Smooth muscle cell of the brain vasculature (primary cell): Measurements from ENCODE around the gene ERC2.

Experiments used
- DNase-seq: peaks from one replicate; pipeline ENCODE4 v3.0.0-alpha.2; 2012; ENCODE audit warnings: low read depth, low spot score

The ERC2 gene

DNA sequence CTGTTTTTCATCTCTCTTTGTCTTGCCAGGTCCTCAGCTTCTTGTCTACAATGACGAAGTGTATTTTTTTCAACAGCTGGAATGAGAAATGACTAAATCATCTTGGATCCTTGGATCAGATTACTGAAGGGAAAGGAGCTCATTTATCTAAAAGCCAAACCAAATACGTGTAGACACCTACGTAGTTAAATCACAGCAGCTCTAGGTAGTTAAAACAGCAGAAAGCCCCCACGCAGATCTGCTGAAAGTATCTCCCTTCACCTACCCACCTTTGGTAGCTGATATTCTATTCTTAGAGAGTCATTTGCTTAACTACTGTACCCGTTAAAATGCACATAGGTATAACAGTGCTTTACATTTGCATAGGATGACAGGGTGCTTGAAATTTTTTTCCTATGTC, 875.7 kb downstream of the ERC2 start:
- DNase-seq = no peak

DNA sequence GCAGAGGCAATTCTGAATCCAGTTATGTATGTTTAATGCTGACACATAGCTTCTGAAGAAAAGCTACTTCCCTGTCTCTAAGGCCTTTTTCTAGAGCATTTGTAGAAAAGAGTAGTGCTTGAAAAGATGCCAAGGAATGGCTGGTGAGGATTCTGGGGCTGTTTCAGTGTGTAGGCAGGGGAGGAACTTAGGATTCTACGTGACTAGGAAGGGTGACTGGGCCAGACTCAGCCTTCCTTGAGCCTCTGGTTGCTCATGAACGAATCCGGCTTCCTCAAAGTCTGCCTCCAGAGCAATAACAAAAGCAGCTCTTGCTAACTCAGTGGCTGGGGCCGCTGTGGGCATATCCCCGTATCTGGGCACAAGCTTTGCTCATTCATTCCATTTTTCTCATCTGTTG, 876.4 kb downstream of the ERC2 start:
- no peak for DNase-seq

DNA sequence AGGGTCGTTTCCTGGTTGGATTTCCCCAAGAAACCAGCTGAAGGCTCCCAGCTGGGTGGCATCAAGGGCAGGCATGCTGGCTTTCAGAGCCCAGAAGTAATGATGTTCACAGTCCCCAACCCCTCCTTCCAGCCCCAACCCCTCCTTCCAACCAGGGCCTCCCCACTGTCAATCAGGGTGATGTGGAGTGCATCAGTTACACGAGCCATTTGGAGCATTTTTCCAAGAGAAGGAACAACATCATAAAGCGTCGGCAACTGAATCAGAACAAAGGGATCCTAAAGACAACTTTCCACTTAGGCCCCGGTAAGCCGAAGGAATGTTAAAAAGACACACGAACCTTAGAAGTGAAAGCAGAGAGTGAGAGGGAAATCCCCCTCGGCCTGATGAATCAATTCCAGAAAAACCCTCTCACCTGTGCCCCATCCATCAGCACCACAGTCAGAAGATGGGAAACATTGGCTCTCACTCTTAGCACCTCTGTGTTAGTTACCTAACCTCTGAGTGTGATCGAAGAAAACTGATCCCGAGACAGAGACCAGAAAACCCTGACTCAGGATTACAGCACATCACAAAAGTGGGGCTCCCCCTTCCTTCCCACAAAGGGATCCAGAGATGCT, 880.0 kb downstream of the ERC2 start:
- DNase-seq = no peak

DNA sequence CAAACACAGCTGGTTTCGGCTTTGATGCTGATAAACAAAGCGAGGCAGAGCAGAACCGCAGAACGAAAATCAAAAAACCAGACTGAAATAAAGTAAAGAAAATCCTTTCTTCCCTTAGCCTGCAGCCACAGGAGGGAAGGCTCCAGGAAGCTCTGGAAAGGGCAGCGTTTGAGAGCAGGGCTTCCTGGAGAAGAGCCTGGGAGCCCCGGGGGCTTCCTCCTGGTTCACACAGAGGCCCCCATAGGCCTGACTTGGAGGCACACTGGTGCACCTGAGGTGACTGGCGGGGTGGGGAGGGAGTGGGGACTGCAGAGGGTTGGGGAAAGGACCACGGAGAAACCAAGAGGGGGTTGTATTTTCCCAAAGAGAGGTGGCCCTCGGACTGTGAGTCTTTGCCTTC, 882.4 kb downstream of the ERC2 start:
- DNase-seq = peak; percentile 4

DNA sequence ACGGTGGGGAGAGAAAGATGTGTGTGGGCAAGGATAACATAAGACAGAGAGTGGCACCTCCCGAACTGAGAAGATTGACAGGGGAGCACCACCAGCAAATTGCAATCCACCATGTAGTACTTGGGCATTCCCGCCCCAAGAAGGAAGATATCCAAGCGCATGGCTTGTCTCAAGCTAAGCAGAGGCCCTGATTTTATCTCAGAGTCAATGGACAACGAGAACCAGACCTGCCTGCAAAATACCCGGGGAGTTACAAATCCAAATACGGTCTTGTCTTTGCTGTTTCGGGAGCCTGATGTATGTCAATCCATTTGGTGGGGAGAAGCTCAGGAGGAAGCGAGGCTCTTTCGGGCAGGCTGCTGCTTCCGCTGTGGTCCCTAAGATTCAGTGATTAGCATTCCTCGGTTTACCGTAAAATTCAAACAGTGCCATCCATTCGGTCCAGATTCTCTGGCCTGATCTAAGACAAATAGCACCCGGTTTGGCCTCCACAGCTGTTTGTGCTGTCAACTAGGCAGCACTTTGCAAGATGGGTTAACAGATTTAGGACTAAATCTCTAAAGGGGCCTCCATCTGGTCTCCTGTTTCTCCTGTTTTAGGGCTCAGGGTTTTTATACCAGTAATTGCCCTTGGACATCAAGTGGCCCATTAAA, 883.4 kb downstream of the ERC2 start:
- DNase-seq = no peak

DNA sequence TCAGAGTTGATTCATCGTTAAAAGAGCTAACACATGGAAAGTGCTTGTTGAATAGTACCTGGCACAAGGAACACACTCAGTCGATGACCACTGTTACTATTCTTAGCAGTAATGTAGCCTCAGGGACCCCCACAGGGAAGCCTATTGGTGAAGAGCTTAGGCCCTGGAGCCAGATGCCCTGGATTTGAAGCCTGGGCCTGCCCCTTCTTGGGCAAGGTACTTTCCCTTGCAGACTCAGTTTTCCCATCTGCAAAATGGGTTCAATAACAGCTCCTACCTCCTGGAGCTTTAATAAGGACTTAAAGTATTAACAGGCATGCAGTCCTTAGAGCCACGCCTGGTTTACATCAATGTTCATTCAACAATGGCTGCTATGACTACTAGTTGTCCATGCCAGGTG, 884.2 kb downstream of the ERC2 start:
- no peak for DNase-seq

DNA sequence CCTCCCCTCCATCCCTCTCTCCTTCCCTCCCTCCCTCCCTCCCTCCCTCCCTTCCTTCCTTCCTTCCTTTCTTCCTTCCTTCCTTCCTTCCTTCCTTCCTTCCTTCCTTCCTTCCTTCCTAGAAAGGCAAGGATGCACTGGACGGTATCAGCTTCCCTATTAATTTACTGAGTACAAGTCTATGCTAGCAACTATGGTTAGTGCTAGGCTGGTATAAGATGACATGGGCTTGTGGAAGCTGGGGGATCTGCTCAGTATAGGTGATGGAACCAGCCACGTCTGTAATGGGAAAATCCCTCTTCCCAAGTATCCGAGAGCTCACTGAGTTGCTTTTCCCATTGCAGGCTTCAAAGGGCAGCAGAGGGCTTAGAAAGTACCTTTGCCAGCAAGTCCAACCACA, 884.8 kb downstream of the ERC2 start:
- no peak for DNase-seq

DNA sequence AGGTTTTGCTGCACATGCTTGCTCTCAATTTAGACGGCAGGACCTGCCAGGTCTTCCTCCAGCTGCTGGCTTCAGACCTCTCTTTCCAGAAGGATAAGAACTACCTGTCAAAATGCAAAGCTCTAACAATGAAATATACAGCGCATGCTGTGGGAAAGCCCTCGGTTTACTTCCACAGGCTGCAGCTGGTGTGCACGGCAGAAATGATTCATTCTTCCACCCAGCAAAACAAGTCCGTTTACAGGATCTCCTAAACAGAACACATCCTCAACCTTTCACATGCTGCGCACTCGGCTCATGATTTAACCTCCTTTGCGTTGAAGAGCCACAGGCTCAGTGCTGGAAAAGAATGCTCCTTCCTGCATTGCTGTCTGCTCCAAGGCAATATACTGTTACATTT, 888.8 kb downstream of the ERC2 start:
- DNase-seq = no peak

DNA sequence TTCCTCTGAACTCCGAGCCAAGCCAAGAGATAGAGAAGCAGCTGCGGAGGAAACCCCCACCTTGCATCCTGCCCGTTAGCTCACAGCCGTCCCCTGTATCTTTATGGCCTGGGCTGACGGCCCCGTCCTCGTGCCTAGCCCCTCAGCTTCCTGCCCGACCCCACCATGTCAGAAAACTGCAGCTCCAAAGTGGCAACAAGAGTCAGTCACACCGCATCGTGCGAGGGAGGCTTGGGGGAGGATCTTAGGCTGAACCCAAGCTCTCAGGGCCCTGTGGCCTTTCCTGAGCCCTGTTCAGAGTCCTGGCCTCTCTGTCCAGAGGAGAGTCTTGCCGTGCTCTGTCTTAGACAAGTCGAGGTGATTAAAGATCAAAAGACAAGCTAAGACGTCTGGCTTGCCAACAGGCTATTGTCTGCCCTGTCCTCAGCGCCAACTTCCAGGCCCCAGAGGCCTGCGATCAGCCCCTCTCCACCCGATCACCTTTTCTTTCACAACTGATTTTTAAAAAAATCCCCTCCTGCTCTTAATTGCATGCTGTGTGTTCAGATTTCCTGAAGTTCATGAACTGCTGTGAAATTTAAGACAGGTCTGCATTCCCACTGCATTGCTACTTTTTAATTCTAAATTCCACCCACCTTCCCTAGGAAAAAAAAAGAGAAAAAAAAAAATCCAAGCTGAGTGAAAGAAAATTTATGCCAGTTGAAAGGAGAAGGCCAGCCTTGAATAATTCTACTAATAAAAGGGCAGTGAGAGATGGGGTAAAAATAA, 891.5 kb downstream of the ERC2 start:
- DNase-seq = no peak

DNA sequence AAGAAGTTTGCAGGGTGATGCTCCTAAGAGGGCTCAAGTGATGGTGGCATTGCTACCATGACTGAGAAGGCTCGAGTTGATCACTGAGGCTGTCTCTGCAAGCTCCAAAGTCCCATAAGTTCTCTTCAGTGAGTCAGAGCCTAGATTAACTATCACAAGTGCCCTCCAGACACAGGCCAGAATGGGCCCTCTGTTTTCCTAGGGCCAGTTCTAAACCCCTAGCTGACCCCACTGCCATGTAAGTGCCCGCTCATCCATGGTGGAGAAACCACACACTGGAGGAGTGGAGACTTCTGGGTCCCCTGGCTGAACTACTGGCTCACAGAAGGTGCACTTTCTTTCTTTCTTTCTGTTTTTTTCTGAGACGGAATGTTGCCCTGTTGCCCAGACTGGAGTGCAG, 893.6 kb downstream of the ERC2 start:
- DNase-seq = no peak

DNA sequence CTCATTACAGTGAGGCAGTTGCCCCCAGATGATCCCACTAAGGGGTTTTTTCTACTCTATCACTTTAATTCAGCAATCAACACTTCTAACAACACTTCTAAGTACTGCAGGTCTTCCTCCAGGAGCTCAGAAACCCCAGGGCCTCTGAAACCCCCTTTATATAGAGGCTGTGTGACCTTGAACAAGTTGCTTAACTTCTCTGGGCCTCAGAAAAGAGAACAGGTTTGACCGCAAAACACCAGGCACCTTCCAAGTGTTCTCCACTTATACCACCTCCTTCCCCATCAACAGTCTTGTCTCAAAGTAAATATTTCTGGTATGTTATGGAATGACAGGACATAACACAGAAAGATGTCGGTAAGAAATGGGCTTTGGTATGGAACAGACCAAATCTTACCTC, 895.5 kb downstream of the ERC2 start:
- no peak for DNase-seq

DNA sequence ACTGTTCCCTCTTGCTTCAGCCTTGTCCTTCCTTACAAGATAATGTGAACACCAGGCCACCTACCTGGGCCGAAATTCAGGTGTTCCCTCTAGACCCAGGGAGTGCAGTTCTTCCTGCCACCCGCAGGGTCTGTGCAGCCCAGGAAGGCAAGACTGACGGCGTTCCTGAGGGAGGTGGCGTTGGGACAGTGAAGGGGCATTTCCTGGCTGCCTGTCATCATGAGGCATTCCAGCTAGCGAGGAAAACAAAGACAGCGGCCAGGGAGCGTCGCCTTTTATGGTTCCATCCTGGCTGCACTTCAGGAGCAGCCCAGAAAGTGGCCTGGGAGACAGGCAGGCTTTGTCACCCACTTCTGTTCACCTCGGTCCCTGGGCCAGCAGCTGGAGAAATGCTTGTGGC, 896.4 kb downstream of the ERC2 start:
- no peak for DNase-seq

DNA sequence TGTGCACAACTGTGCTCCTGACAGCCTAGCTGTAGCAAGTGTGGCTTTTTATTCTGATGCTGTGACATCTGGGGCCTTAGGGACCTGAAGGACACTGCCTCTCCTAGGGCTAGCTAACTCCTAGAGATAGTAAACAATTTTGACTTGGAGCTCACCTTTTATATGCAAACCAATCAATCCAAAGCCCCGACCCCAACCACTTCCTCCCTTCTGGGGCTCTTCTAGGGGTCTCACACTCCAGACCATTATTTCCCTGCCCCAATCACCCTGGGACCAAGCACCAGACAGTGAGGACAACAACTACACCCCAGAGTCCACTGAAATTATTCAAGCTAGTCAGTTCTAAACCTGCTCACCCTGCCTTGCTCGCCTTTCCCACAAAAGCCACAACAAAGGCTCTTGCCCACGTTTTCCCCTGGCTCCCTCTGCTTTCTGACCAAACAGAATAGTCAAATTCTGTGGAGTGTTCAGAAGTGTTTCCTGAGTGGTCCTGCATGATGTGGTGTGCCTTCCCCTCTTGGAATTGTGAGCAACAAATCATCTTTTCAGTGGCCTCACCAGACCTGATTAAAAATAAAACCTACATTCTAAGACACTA, 897.0 kb downstream of the ERC2 start:
- no peak for DNase-seq

DNA sequence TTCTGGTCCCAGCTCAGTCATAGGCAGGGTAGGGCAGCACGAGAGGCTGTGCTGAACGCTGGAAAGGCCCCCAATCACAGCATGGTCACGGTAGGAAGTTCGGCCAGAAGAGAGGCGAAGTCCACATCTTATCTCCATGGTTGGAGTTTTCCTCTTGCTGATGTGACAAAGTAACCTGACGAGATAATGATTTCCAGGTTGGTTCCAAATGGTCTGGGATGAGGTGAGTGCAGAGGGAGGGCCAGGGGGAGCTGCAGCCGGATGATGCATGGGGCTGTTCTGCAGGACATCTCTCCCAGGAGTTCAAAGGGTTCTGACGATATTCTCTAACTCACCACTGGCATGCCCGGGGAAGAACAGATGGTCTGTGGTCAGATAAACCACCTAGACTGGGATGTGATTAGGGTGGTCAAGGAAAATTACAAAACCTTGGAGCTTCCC, 898.0 kb downstream of the ERC2 start:
- no peak for DNase-seq

DNA sequence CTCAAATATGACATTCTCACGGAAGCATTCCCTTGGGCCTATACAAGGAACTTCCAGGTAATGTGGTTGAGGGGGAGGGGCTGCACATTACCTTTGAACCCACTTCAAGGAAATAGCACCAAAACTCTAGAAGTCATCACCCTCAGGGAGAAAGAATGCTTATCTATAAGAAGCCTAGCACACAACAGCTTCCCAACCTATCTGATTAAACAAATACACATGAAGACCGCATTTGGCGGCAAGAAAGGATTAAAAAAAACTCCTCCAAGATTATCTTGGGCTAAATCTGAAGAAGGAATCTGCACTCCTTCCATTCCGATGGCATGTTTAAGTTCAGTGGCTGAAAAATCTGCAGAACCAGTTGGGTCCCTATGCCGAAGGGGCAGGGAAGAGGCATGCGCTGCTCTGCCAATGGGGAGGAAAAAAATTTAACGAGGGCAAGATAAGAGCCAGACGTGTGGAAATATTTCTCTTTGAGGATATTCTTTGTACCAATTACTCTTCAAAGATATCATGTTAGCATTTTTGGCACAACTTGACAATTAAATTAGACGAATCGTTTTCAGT, 899.2 kb downstream of the ERC2 start:
- no peak for DNase-seq

DNA sequence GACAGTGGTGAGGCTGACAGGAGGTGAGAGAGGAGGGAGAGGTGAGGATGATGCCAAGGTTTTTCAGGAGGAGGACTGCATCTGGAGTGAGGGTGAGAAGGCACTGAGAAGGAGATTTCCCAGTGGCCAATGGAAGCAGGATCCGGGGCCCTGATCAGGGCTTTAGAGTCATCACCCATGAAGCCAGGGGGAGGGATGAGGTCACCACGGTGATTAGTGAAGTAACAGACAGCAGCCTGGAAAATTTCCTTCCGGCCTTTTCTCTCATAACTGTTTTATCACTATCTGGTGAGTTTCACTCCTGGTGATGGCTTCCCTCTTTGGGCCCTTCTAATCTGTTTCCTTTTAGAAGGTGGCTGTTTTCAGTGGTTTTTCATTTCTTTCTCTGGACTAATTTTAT, 900.7 kb downstream of the ERC2 start:
- no peak for DNase-seq

DNA sequence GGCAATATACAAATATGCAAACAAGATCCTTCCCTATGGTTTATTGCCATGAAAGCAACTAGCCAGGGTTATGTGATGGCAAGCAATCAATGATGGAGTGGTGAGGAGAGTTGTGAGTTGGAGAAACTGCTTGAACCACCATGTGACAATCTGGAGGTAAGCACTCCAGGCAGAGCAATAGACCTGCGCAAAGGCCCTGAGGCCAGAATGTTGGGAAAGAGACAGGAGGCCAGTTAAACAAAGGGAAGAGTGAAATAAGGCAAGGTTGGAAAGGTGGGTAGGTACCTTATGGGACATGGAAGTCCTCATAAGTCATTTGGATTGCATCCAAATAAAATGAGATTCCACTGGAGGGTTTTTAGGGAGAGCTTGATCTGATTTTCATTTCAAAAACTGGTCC, 901.1 kb downstream of the ERC2 start:
- no peak for DNase-seq

DNA sequence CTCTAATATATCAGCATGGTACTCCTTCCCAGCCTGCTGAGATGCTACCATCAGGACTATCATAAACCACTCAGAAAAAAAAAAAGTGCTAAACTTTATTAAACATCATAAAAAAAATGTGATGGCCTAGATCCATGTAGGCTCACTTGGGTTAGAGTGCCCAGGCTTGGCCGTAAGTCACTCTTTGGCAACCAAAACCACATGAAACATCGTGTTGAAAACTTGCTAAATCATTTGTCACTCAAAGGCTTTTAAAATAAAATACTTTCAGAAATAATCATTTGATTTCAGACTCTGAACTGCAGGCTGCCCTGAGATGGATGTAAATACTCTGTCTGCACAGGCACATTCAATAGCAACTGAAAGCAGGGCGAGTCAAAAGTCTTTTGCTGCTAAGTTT, 902.7 kb downstream of the ERC2 start:
- no peak for DNase-seq

DNA sequence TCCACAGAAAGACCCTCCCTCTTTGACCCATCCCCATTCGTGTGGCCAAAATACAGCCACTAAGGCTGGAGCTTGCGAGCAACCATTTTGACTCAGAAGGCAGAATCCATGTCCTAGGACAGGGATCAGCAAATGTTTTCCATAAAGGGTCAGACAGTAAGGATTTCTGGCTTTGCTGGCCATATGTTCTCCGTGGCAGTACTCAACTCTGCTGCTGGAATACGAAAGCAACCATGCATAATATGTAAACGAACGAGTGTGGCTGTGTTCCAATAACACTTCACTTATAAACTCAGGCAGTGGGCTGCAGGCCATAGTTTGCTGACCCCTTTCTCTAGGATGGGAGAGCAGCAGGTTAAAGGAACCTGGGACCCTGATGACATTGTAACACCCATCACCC, 903.5 kb downstream of the ERC2 start:
- DNase-seq = no peak

DNA sequence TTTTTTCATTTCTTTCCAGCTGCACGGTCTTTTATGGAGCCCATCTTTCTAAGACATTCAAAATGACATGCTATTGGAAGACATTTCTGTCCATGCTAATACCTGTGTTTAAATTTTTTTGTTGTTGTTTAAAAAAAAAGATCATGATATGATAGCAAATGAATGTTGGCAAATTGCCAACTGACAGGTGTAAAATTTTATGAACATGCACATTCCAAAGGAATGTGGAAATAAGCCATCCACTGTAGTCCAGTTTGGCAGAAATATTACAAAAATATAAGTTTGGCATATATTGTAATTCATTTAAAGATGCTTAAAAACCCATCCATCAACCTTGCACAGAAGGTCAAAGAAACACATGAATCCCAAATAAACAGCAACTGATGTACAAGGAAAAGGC, 905.6 kb downstream of the ERC2 start:
- no peak for DNase-seq

DNA sequence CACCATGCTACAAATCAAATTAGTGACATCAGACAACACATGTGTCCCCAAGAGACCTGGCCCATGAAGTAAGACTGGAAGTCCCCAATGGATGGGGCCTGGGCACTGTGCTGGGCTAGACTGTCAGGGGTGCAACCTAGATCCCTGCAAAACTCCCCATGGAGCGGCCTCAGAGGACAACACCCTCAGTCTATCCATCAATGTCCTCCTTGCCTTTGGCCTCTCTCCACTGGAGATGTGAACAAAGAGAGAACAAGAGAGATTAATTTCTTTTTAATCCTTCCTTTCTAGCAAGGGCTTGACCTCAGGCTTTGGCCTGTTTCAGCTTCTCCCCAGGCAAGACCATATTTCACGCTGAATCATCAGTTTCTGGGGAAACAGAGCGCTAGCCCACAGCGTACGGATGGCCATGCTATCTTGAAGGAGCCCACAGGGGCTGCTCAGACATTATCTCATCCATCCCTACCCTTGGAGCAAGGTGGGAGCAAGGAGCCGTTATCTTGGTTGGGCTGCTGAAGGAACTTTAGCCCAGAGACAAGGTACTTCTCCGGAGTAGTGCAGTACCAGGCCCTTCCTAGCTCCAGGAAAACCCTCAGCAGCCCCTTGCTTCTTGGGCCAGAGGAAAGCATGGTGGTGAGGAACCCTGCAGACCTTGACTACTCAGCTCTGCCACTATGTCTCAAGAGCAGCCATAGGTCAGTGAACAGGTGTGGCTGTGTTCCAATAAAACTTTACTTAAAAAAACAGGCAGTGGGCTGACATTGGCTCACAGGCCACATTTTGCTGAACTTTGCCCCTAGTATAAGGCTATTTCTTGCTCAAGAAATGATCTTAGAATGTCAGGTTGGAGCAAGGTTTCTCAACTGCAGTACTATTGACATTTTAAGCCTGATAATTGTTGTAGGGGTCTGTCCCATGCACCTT, 908.5 kb downstream of the ERC2 start:
- DNase-seq = no peak
